ENCODE data around the gene ABI1. TPM values are rescaled to one million over a fixed set of nuclear protein-coding genes. Genes with fewer than 3 reads are reported as not detected.
"Not testable (repeated sequence)": the region's sequence is repeated elsewhere in the genome, so short reads cannot be mapped to it uniquely, and the experiment has no call there.

The ABI1 gene
- total RNA-seq, 1 donor from 2014 or later, result 65.7 TPM

- DNase-seq, result no peak
Observed at GRCh38 chr10:26804418-26805393, 56.1 kb downstream of the ABI1 start.

- DNase-seq, result no peak
Observed at GRCh38 chr10:26803849-26804248, 56.9 kb downstream of the ABI1 start.

GRCh38 chr10:26802527-26802926 lies 58.2 kb downstream of the ABI1 start:
- no peak for DNase-seq

- no peak for DNase-seq
Observed at GRCh38 chr10:26801831-26802230, 58.9 kb downstream of the ABI1 start.

- DNase-seq, result no peak
Observed at GRCh38 chr10:26801274-26801673, 59.5 kb downstream of the ABI1 start.

GRCh38 chr10:26800468-26800867 lies 60.3 kb downstream of the ABI1 start:
- DNase-seq, result no peak

GRCh38 chr10:26799342-26799741 lies 61.4 kb downstream of the ABI1 start:
- DNase-seq, result no peak

GRCh38 chr10:26798298-26798697 lies 62.5 kb downstream of the ABI1 start:
- no peak for DNase-seq

- DNase-seq, result no peak
Observed at GRCh38 chr10:26797340-26797739, 63.4 kb downstream of the ABI1 start.

GRCh38 chr10:26792758-26793495 lies 67.8 kb downstream of the ABI1 start:
- no peak for DNase-seq

- DNase-seq, result no peak
Observed at GRCh38 chr10:26790221-26790995, 70.3 kb downstream of the ABI1 start.

GRCh38 chr10:26789779-26790178 lies 71.0 kb downstream of the ABI1 start:
- DNase-seq, result not testable (repeated sequence)

- DNase-seq, result no peak
Observed at GRCh38 chr10:26787362-26787761, 73.4 kb downstream of the ABI1 start.

- DNase-seq, result no peak
Observed at GRCh38 chr10:26781797-26782196, 79.0 kb downstream of the ABI1 start.

GRCh38 chr10:26780793-26781601 lies 79.8 kb downstream of the ABI1 start:
- no peak for DNase-seq

GRCh38 chr10:26780106-26780792 lies 80.5 kb downstream of the ABI1 start:
- DNase-seq, result no peak

GRCh38 chr10:26779176-26779860 lies 81.4 kb downstream of the ABI1 start:
- DNase-seq, result no peak

GRCh38 chr10:26777686-26778085 lies 83.1 kb downstream of the ABI1 start:
- DNase-seq, result no peak

- DNase-seq, result no peak
Observed at GRCh38 chr10:26776258-26776657, 84.5 kb downstream of the ABI1 start.

- no peak for DNase-seq
Observed at GRCh38 chr10:26773633-26774032, 87.1 kb downstream of the ABI1 start.
